ENCODE data around the gene MAD2L1BP.
A peak's percentile ranks its signal among the peaks of the same experiment; 100 is the strongest.
"Not testable (repeated sequence)": the region's sequence is repeated elsewhere in the genome, so short reads cannot be mapped to it uniquely, and the experiment has no call there.

MAD2L1BP gene

DNA sequence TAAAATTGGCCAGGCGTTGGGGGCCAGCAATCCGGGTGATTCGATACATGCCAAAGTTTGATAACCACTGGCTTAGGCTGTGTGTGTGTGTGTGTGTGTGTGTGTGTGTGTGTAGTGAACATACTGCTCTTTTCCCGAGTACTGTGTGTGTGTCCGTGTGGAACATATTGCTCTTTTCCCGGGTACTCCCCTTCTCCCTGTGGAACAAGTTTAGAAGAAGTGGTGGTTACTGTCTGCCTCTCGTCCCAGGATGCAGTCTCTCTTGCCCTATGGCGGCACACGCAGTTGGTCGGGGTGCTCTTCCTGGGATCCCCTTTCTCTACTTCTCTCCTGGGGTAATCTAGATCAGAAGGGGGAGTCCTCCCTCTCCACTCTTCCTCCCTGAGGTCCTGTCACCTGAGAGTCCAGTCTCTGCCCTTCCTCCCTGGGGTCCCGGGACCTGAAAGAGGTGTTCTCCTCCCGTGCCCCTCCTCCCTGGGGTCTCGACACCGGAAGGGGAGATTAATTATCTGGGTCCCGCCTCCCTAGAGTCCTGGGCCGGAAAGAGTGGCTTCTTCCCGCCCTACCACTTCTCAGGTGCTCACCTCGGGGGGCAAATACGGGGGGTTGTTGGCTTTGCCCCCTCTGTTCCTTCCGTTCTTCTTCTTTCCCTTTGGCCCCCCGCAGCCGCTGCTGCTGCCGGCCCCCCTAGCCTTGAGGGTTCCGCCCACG, 7.1 kb upstream of the MAD2L1BP start:
- H3K18ac ChIP-seq (ENCODE audit: low read length): peak overlapping the region; percentile 94
- peak overlapping the region; percentile 57 for H3K4me2 ChIP-seq (ENCODE audit: low read length)
- H3K79me2 ChIP-seq (ENCODE audit: control insufficient read depth, insufficient read depth, low read length): peaks cover 12% of the 10 kb centered on the region
- H2AK5ac ChIP-seq (ENCODE audit: low read length): no peak overlapping the region
- peak overlapping the region; percentile 78 for H3K9ac ChIP-seq (ENCODE audit: low read length)
- peak overlapping the region; percentile 99 for H3K4ac ChIP-seq (ENCODE audit: low read depth, low read length)
- peak; percentile 78 for DNase-seq
- H3K4me1 ChIP-seq (ENCODE audit: control insufficient read depth, low read depth, low read length): peaks cover 3% of the 10 kb centered on the region
- no peaks in the 10 kb centered on the region for H3K27me3 ChIP-seq (ENCODE audit: insufficient read depth, low read length, poor library complexity)
- peak overlapping the region; percentile 88 for H2BK120ac ChIP-seq (ENCODE audit: low read depth, low read length)
- no peak overlapping the region for H2BK15ac ChIP-seq (replicated peaks; ENCODE audit: low read depth)
- H3K4me3 ChIP-seq (ENCODE audit: low read length): peak overlapping the region; percentile 59
- WGBS (ENCODE audit: extremely low coverage, insufficient coverage, low lambda C conversion rate): no CpG with 5 or more reads among the region's 25 CpGs
- peak overlapping the region; percentile 86 for H3K56ac ChIP-seq (ENCODE audit: low read length)
- peak overlapping the region; percentile 49 for H3K27ac ChIP-seq (ENCODE audit: low read depth, low read length)
- no peak overlapping the region for H2BK5ac ChIP-seq (ENCODE audit: low read length)
- H4K8ac ChIP-seq (ENCODE audit: low read depth, low read length): peak overlapping the region; percentile 41
- no peak overlapping the region for H3K23ac ChIP-seq (ENCODE audit: low read length)
- peaks cover 17% of the 10 kb centered on the region for H3K79me1 ChIP-seq (ENCODE audit: low read length)
- H3K36me3 ChIP-seq (ENCODE audit: control insufficient read depth, insufficient read depth, low read length): peaks cover 13% of the 10 kb centered on the region
- H4K5ac ChIP-seq (ENCODE audit: low read length): no peak overlapping the region

DNA sequence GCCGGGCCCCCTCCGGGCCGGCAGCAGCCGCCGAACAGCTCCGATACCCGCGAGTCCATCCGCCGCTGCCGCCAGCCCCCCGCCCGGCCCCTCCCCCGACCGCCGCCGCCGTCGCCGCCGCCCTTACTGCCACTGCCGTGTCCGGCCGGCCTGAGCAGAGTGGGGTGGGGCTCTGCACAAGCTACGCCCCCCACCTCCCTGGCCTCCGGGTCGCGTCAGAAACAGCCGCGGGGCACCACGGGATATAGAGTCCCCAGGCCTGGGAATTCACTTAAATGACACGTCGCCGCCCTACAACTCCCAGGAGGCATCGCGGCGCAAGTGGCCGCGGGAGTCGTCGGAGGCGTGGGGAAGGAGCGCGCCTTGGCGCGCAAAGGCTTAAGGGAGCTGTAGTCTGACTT, 6.5 kb upstream of the MAD2L1BP start, which contains the start of gene GTPBP2:
Gene GTPBP2, minus strand, starts transcription at position 161 of the 401 bp plus-strand sequence. Its CDS starts 102 bp downstream, at position 59.
- Histone ChIP-seq H3K4me2 (ENCODE audit: low read length) (peak within 1 kb of the TSS; percentile 100), H3K23ac (ENCODE audit: low read length) (peak within 1 kb of the TSS; percentile 98), H3K4me3 (ENCODE audit: low read length) (peak within 1 kb of the TSS; percentile 88), H3K27me3 (ENCODE audit: insufficient read depth, low read length, poor library complexity) (no peaks in the 10 kb centered on the region), H2BK120ac (ENCODE audit: low read depth, low read length) (peak within 1 kb of the TSS; percentile 88), H3K4ac (ENCODE audit: low read depth, low read length) (peak within 1 kb of the TSS; percentile 99), H3K79me2 (ENCODE audit: control insufficient read depth, insufficient read depth, low read length) (peaks cover 12% of the 10 kb centered on the region), H2BK15ac (replicated peaks; ENCODE audit: low read depth) (no peak within 1 kb of the TSS), H3K4me1 (ENCODE audit: control insufficient read depth, low read depth, low read length) (peaks cover 3% of the 10 kb centered on the region), H3K56ac (ENCODE audit: low read length) (peak within 1 kb of the TSS; percentile 97), H4K5ac (ENCODE audit: low read length) (peak within 1 kb of the TSS; percentile 71), H2AK5ac (ENCODE audit: low read length) (peak within 1 kb of the TSS; percentile 78), H3K36me3 (ENCODE audit: control insufficient read depth, insufficient read depth, low read length) (peaks cover 10% of the 10 kb centered on the region), H3K9ac (ENCODE audit: low read length) (peak within 1 kb of the TSS; percentile 98), H3K27ac (ENCODE audit: low read depth, low read length) (peak within 1 kb of the TSS; percentile 74), H3K79me1 (ENCODE audit: low read length) (peaks cover 17% of the 10 kb centered on the region), H4K8ac (ENCODE audit: low read depth, low read length) (peak within 1 kb of the TSS; percentile 41), H3K18ac (ENCODE audit: low read length) (peak within 1 kb of the TSS; percentile 94), H2BK5ac (ENCODE audit: low read length) (peak within 1 kb of the TSS; percentile 99)
- peak; percentile 100 for DNase-seq
- no CpG with 5 or more reads among the region's 46 CpGs for WGBS (ENCODE audit: extremely low coverage, insufficient coverage, low lambda C conversion rate)

DNA sequence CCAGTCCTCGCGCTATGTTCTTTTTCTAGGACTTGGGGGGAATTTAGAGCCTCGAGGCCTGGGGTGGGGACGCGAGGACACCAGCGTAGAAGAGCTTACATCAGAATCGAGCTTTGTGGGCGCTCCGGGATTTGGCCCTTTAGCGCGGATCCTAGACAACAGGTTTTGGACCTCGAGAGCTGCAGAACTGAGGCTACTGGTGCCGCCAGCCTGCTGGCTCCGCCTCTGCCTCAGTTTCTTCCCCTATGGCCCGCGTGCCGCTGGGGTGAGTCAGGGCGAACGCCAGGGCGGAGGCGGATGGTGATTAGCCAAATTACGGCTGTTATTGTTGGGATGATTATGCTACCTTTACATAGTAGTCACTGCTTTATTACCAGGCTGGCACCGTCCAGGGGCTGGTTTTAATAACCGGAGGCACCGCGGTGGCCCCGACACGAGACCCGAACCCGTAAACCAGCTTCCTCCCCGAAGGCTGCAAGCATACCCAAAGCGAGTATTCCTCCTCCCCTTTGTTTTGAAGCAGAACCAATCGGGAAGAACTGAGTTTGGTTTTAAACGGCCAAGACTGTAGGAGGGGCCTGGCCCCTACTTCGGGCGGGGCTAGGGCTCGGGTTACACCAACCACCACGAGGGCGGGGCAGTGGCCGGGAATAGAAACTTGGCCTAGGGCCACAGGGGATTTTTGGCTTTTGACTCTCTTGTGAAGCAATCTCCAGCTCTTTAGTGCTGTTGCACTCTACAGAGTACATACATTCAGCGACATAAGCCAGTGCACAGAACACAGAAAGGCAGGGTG, 5.9 kb upstream of the MAD2L1BP start:
- WGBS (ENCODE audit: extremely low coverage, insufficient coverage, low lambda C conversion rate): no CpG with 5 or more reads among the region's 41 CpGs
- H4K5ac ChIP-seq (ENCODE audit: low read length): peak overlapping the region; percentile 71
- H3K9ac ChIP-seq (ENCODE audit: low read length): peak overlapping the region; percentile 98
- H3K27me3 ChIP-seq (ENCODE audit: insufficient read depth, low read length, poor library complexity): no peaks in the 10 kb centered on the region
- peak overlapping the region; percentile 97 for H3K56ac ChIP-seq (ENCODE audit: low read length)
- no peak overlapping the region for H4K8ac ChIP-seq (ENCODE audit: low read depth, low read length)
- H2AK5ac ChIP-seq (ENCODE audit: low read length): peak overlapping the region; percentile 78
- H3K4ac ChIP-seq (ENCODE audit: low read depth, low read length): peak overlapping the region; percentile 82
- no peak overlapping the region for H2BK15ac ChIP-seq (replicated peaks; ENCODE audit: low read depth)
- H3K79me2 ChIP-seq (ENCODE audit: control insufficient read depth, insufficient read depth, low read length): peaks cover 12% of the 10 kb centered on the region
- peak overlapping the region; percentile 98 for H3K23ac ChIP-seq (ENCODE audit: low read length)
- peak; percentile 99 for DNase-seq
- peak overlapping the region; percentile 75 for H3K18ac ChIP-seq (ENCODE audit: low read length)
- peak overlapping the region; percentile 99 for H2BK5ac ChIP-seq (ENCODE audit: low read length)
- peak overlapping the region; percentile 74 for H3K27ac ChIP-seq (ENCODE audit: low read depth, low read length)
- peak overlapping the region; percentile 100 for H3K4me2 ChIP-seq (ENCODE audit: low read length)
- peak overlapping the region; percentile 88 for H3K4me3 ChIP-seq (ENCODE audit: low read length)
- no peak overlapping the region for H2BK120ac ChIP-seq (ENCODE audit: low read depth, low read length)
- H3K79me1 ChIP-seq (ENCODE audit: low read length): peaks cover 17% of the 10 kb centered on the region
- H3K36me3 ChIP-seq (ENCODE audit: control insufficient read depth, insufficient read depth, low read length): peaks cover 7% of the 10 kb centered on the region
- peaks cover 3% of the 10 kb centered on the region for H3K4me1 ChIP-seq (ENCODE audit: control insufficient read depth, low read depth, low read length)

DNA sequence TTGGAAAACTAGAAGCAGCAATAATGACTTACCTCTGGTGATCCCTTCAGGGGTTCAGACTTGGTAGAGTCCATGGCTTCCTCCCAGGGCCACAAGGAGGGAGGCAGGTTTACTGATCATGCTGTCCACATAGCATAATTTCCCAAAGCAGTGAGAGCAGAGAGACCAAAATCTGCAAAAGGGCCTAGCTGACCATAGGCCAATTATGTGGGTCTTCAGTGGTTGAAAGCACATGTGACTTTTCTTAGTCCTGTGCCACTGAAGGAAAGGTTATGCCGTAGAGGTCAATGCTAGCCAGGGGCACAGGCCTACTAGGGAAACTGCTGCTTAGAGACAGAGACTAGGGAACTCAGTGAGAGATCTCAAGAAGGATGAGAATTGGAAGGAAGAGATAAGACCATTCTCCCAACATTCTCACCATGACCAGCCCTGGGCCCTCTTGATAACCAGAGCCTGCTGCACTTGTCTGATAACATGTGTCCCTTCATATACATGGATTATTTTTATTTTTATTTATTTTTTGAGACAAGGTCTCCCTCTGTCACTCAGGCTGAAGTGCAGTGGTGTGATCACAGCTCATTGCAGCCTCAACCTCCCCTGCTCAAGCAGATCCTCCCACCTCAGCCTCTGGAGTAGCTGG, 4.5 kb upstream of the MAD2L1BP start:
- Histone ChIP-seq H3K36me3 (ENCODE audit: control insufficient read depth, insufficient read depth, low read length) (no peaks in the 10 kb centered on the region), H4K8ac (ENCODE audit: low read depth, low read length) (no peak overlapping the region), H2AK5ac (ENCODE audit: low read length) (no peak overlapping the region), H3K4ac (ENCODE audit: low read depth, low read length) (no peak overlapping the region), H3K79me2 (ENCODE audit: control insufficient read depth, insufficient read depth, low read length) (peaks cover 15% of the 10 kb centered on the region), H3K4me2 (ENCODE audit: low read length) (no peak overlapping the region), H3K4me1 (ENCODE audit: control insufficient read depth, low read depth, low read length) (peaks cover 3% of the 10 kb centered on the region), H4K5ac (ENCODE audit: low read length) (no peak overlapping the region), H2BK15ac (replicated peaks; ENCODE audit: low read depth) (no peak overlapping the region), H3K79me1 (ENCODE audit: low read length) (peaks cover 15% of the 10 kb centered on the region), H3K4me3 (ENCODE audit: low read length) (no peak overlapping the region), H2BK120ac (ENCODE audit: low read depth, low read length) (no peak overlapping the region), H3K18ac (ENCODE audit: low read length) (no peak overlapping the region), H3K27ac (ENCODE audit: low read depth, low read length) (no peak overlapping the region), H3K23ac (ENCODE audit: low read length) (no peak overlapping the region), H3K27me3 (ENCODE audit: insufficient read depth, low read length, poor library complexity) (no peaks in the 10 kb centered on the region), H3K56ac (ENCODE audit: low read length) (no peak overlapping the region), H3K9ac (ENCODE audit: low read length) (no peak overlapping the region), H2BK5ac (ENCODE audit: low read length) (no peak overlapping the region)
- DNase-seq: no peak
- no CpG with 5 or more reads among the region's 1 CpG for WGBS (ENCODE audit: extremely low coverage, insufficient coverage, low lambda C conversion rate)

DNA sequence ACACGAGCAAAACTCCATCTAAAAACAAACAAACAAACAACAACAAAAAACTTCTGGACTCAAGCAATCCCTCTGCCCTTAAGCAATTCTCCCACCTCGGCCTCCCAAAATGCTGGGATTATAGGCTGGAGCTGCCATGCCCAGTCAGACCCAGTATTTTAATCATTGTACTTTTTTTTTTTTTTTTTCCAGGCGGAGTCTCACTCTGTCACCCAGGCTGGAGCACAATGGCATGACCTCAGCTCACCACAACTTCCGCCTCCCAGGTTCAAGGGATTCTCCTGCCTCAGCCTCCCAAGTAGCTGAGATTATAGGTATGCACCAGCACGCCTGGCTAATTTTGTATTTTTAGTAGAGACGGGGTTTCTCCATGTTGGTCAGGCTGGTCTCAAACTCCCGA, 2.6 kb upstream of the MAD2L1BP start:
- H2AK5ac ChIP-seq (ENCODE audit: low read length); H3K4me2 ChIP-seq (ENCODE audit: low read length); H4K8ac ChIP-seq (ENCODE audit: low read depth, low read length); H3K56ac ChIP-seq (ENCODE audit: low read length); H3K27me3 ChIP-seq (ENCODE audit: insufficient read depth, low read length, poor library complexity); H2BK120ac ChIP-seq (ENCODE audit: low read depth, low read length); H3K4ac ChIP-seq (ENCODE audit: low read depth, low read length); H3K4me1 ChIP-seq (ENCODE audit: control insufficient read depth, low read depth, low read length); H3K79me1 ChIP-seq (ENCODE audit: low read length); H3K23ac ChIP-seq (ENCODE audit: low read length); DNase-seq; H2BK15ac ChIP-seq (replicated peaks; ENCODE audit: low read depth); H3K9ac ChIP-seq (ENCODE audit: low read length); H3K36me3 ChIP-seq (ENCODE audit: control insufficient read depth, insufficient read depth, low read length); H4K5ac ChIP-seq (ENCODE audit: low read length); H3K27ac ChIP-seq (ENCODE audit: low read depth, low read length); H3K4me3 ChIP-seq (ENCODE audit: low read length); H2BK5ac ChIP-seq (ENCODE audit: low read length); H3K18ac ChIP-seq (ENCODE audit: low read length): not testable (repeated sequence)
- peaks cover 17% of the 10 kb centered on the region for H3K79me2 ChIP-seq (ENCODE audit: control insufficient read depth, insufficient read depth, low read length)
- no CpG with 5 or more reads among the region's 7 CpGs for WGBS (ENCODE audit: extremely low coverage, insufficient coverage, low lambda C conversion rate)
